ENCODE measurements around the gene SMYD2.

DNA sequence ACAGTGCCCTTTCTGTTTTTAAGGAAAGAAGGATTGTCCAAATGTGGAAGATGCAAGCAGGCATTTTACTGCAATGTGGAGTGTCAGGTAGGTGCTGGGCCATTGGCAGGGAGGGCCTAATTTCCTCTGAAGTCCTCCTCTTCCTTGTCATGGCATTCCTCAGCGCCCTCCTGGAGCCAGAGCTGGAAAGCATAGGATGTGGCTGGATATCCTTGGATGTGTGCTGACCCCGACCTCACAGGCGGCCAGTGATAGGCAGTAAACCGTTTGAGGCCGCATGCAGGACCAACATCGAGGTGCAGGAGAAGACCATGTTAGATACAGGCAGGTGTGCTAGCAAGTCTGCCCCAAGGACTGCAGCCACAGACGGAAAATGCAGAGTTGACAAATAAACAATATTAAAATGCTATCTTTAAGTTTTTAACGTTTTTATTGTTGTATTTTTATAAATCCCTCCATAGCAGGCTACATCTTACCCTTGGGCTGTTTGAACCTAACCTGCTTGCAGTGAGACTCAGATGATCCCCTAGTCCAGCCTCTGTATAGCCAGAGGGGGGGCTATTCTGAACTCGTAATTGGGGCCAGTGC, 24.3 kb downstream of the SMYD2 start:
- TF ChIP-seq, protein P1, sequence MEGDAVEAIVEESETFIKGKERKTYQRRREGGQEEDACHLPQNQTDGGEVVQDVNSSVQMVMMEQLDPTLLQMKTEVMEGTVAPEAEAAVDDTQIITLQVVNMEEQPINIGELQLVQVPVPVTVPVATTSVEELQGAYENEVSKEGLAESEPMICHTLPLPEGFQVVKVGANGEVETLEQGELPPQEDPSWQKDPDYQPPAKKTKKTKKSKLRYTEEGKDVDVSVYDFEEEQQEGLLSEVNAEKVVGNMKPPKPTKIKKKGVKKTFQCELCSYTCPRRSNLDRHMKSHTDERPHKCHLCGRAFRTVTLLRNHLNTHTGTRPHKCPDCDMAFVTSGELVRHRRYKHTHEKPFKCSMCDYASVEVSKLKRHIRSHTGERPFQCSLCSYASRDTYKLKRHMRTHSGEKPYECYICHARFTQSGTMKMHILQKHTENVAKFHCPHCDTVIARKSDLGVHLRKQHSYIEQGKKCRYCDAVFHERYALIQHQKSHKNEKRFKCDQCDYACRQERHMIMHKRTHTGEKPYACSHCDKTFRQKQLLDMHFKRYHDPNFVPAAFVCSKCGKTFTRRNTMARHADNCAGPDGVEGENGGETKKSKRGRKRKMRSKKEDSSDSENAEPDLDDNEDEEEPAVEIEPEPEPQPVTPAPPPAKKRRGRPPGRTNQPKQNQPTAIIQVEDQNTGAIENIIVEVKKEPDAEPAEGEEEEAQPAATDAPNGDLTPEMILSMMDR (IDR thresholded peaks at IDR 0.05), result no peak
- no peak for TF ChIP-seq POLR2A (IDR thresholded peaks at IDR 0.05)

Data from testis (tissue), 2 donors.